ENCODE data around the gene SLFNL1. TPM values are rescaled to one million over a fixed set of nuclear protein-coding genes. Genes with fewer than 3 reads are reported as not detected.

Gene SLFNL1
- total and polyA plus RNA-seq, 3 experiments from 2014 or later = 0.09 to 0.44 TPM; not detected in 1

- Mint-ChIP-seq H3K4me1 (peaks cover 22 to 32% (median 27%) of the 10 kb centered on the region in 3 donors), H3K4me3 (peak overlapping the region; percentile 82 to 98 (median 86)), H3K9me3 (no peaks in the 10 kb centered on the region), H3K27ac (peak overlapping the region in 6 of 8 donors; percentile 36 to 92 (median 88)), H3K27me3 (no peaks in the 10 kb centered on the region), H3K36me3 (peaks cover 0 to 11% (median 4%) of the 10 kb centered on the region in 3 donors)
- Histone ChIP-seq H3K9me3 (ENCODE audit: low read length) (no peaks in the 10 kb centered on the region), H3K36me3 (ENCODE audit: insufficient read depth, low read length) (peaks cover 8% of the 10 kb centered on the region), H3K27me3 (ENCODE audit: insufficient read depth, low read length, poor library complexity, severe bottlenecking) (no peaks in the 10 kb centered on the region), H3K4me3 (ENCODE audit: low read length) (peak overlapping the region; percentile 69), H3K27ac (ENCODE audit: low read depth, low read length) (peak overlapping the region; percentile 76), H3K4me1 (ENCODE audit: insufficient read depth, low read length) (peaks cover 27% of the 10 kb centered on the region)
- ChIA-PET POLR2A (interaction anchor here (1.2 to 2.1 kb wide), 3 partner anchors 25 to 288 kb away, joined by 3 to 17 read pairs (median 12); partner anchors contain the start of genes CITED4 and NFYC), CTCF (interaction anchor here (8.1 kb wide), 1 partner anchor 25 kb away, joined by 41 read pairs; no protein-coding TSS in a partner anchor)
- peak in 1 of 5 donors; percentile 52 for DNase-seq
These were observed 42.7 kb downstream of the SLFNL1 start for GRCh38 chr1:40978886-40979240.

- peaks cover 0 to 6% (median 0%) of the 10 kb centered on the region in 3 donors for H3K36me3 Mint-ChIP-seq
- no peaks in the 10 kb centered on the region for H3K27me3 ChIP-seq (ENCODE audit: insufficient read depth, low read length, poor library complexity, severe bottlenecking)
- H3K36me3 ChIP-seq (ENCODE audit: insufficient read depth, low read length) = no peaks in the 10 kb centered on the region
- H3K4me1 Mint-ChIP-seq = peaks cover 19 to 24% (median 23%) of the 10 kb centered on the region in 3 donors
- ChIA-PET POLR2A (no interaction called here), CTCF (interaction anchor here (1.5 to 8.1 kb wide), 2 partner anchors 26 to 116 kb away, joined by 3 to 41 read pairs; partner anchors contain the start of gene CITED4)
- peaks cover 27% of the 10 kb centered on the region for H3K4me1 ChIP-seq (ENCODE audit: insufficient read depth, low read length)
- no peaks in the 10 kb centered on the region for H3K27me3 Mint-ChIP-seq
- no peaks in the 10 kb centered on the region for H3K9me3 Mint-ChIP-seq
- DNase-seq = no peak
- peak overlapping the region in 2 of 7 donors; percentile 37 to 55 for H3K4me3 Mint-ChIP-seq
- H3K27ac Mint-ChIP-seq = peak overlapping the region in 1 of 8 donors; percentile 77
- no peaks in the 10 kb centered on the region for H3K9me3 ChIP-seq (ENCODE audit: low read length)
- no peak overlapping the region for H3K4me3 ChIP-seq (ENCODE audit: low read length)
- no peak overlapping the region for H3K27ac ChIP-seq (ENCODE audit: low read depth, low read length)
These were observed 43.8 kb downstream of the SLFNL1 start for GRCh38 chr1:40977716-40978115.

- Histone ChIP-seq H3K36me3 (ENCODE audit: insufficient read depth, low read length) (no peaks in the 10 kb centered on the region), H3K27ac (ENCODE audit: low read depth, low read length) (no peak overlapping the region), H3K9me3 (ENCODE audit: low read length) (no peaks in the 10 kb centered on the region), H3K27me3 (ENCODE audit: insufficient read depth, low read length, poor library complexity, severe bottlenecking) (no peaks in the 10 kb centered on the region), H3K4me1 (ENCODE audit: insufficient read depth, low read length) (peaks cover 22% of the 10 kb centered on the region), H3K4me3 (ENCODE audit: low read length) (no peak overlapping the region)
- H3K36me3 Mint-ChIP-seq = peaks cover 0 to 6% (median 0%) of the 10 kb centered on the region in 3 donors
- CTCF ChIA-PET = interaction anchor here (1.5 to 8.1 kb wide), 2 partner anchors 27 to 115 kb away, joined by 3 to 41 read pairs; partner anchors contain the start of gene CITED4
- POLR2A ChIA-PET = no interaction called here
- no peak for DNase-seq
- H3K4me3 Mint-ChIP-seq = peak overlapping the region in 3 of 7 donors; percentile 13 to 46 (median 23)
- H3K9me3 Mint-ChIP-seq = no peaks in the 10 kb centered on the region
- peaks cover 15 to 20% (median 18%) of the 10 kb centered on the region in 3 donors for H3K4me1 Mint-ChIP-seq
- no peaks in the 10 kb centered on the region for H3K27me3 Mint-ChIP-seq
- H3K27ac Mint-ChIP-seq = peak overlapping the region in 3 of 8 donors; percentile 13 to 77 (median 27)
These were observed 44.4 kb downstream of the SLFNL1 start for GRCh38 chr1:40976952-40977690.

GRCh38 chr1:40974945-40975344, 46.6 kb downstream of the SLFNL1 start:
- Histone ChIP-seq H3K27ac (ENCODE audit: low read depth, low read length) (no peak overlapping the region), H3K4me3 (ENCODE audit: low read length) (no peak overlapping the region), H3K36me3 (ENCODE audit: insufficient read depth, low read length) (no peaks in the 10 kb centered on the region), H3K4me1 (ENCODE audit: insufficient read depth, low read length) (peaks cover 6% of the 10 kb centered on the region), H3K9me3 (ENCODE audit: low read length) (no peaks in the 10 kb centered on the region), H3K27me3 (ENCODE audit: insufficient read depth, low read length, poor library complexity, severe bottlenecking) (no peaks in the 10 kb centered on the region)
- no peak for DNase-seq
- Mint-ChIP-seq H3K9me3 (no peaks in the 10 kb centered on the region), H3K27me3 (no peaks in the 10 kb centered on the region), H3K4me3 (peak overlapping the region in 1 of 7 donors; percentile 71), H3K36me3 (no peaks in the 10 kb centered on the region), H3K4me1 (peaks cover 0 to 3% (median 2%) of the 10 kb centered on the region in 3 donors), H3K27ac (peak overlapping the region in 2 of 8 donors; percentile 27 to 61)
- POLR2A ChIA-PET = no interaction called here
- CTCF ChIA-PET = no interaction called here

- POLR2A ChIA-PET = no interaction called here
- CTCF ChIA-PET = interaction anchor here (0.9 kb wide), 1 partner anchor 22 kb away, joined by 3 read pairs; no protein-coding TSS in a partner anchor
- H3K36me3 ChIP-seq (ENCODE audit: insufficient read depth, low read length) = no peaks in the 10 kb centered on the region
- H3K27me3 Mint-ChIP-seq = peaks cover 0 to 4% of the 10 kb centered on the region in 2 donors
- no peaks in the 10 kb centered on the region for H3K27me3 ChIP-seq (ENCODE audit: insufficient read depth, low read length, poor library complexity, severe bottlenecking)
- no peak overlapping the region for H3K27ac Mint-ChIP-seq
- DNase-seq = no peak
- H3K4me3 ChIP-seq (ENCODE audit: low read length) = no peak overlapping the region
- H3K4me3 Mint-ChIP-seq = no peak overlapping the region
- H3K9me3 Mint-ChIP-seq = no peaks in the 10 kb centered on the region
- no peaks in the 10 kb centered on the region for H3K36me3 Mint-ChIP-seq
- H3K4me1 Mint-ChIP-seq = peaks cover 0 to 2% (median 2%) of the 10 kb centered on the region in 3 donors
- H3K27ac ChIP-seq (ENCODE audit: low read depth, low read length) = no peak overlapping the region
- peaks cover 2% of the 10 kb centered on the region for H3K4me1 ChIP-seq (ENCODE audit: insufficient read depth, low read length)
- H3K9me3 ChIP-seq (ENCODE audit: low read length) = no peaks in the 10 kb centered on the region
These were observed 47.6 kb downstream of the SLFNL1 start for GRCh38 chr1:40973912-40974311.

- no peaks in the 10 kb centered on the region for H3K4me1 ChIP-seq (ENCODE audit: insufficient read depth, low read length)
- CTCF ChIA-PET = interaction anchor here (1.1 kb wide), 1 partner anchor 20 kb away, joined by 4 read pairs; no protein-coding TSS in a partner anchor
- Mint-ChIP-seq H3K27me3 (peaks cover 2 to 4% of the 10 kb centered on the region in 2 donors), H3K36me3 (no peaks in the 10 kb centered on the region), H3K9me3 (no peaks in the 10 kb centered on the region), H3K27ac (no peak overlapping the region), H3K4me1 (no peaks in the 10 kb centered on the region), H3K4me3 (no peak overlapping the region)
- POLR2A ChIA-PET = no interaction called here
- no peaks in the 10 kb centered on the region for H3K9me3 ChIP-seq (ENCODE audit: low read length)
- no peaks in the 10 kb centered on the region for H3K36me3 ChIP-seq (ENCODE audit: insufficient read depth, low read length)
- H3K4me3 ChIP-seq (ENCODE audit: low read length) = no peak overlapping the region
- no peak for DNase-seq
- H3K27me3 ChIP-seq (ENCODE audit: insufficient read depth, low read length, poor library complexity, severe bottlenecking) = no peaks in the 10 kb centered on the region
- H3K27ac ChIP-seq (ENCODE audit: low read depth, low read length) = no peak overlapping the region
These were observed 49.6 kb downstream of the SLFNL1 start for GRCh38 chr1:40971966-40972365.

GRCh38 chr1:40969445-40969844, 52.1 kb downstream of the SLFNL1 start:
- no peaks in the 10 kb centered on the region for H3K9me3 ChIP-seq (ENCODE audit: low read length)
- Mint-ChIP-seq H3K36me3 (no peaks in the 10 kb centered on the region), H3K4me3 (no peak overlapping the region), H3K27me3 (peaks cover 2 to 4% of the 10 kb centered on the region in 2 donors), H3K4me1 (no peaks in the 10 kb centered on the region), H3K27ac (no peak overlapping the region), H3K9me3 (no peaks in the 10 kb centered on the region)
- POLR2A ChIA-PET = no interaction called here
- no peak overlapping the region for H3K27ac ChIP-seq (ENCODE audit: low read depth, low read length)
- H3K27me3 ChIP-seq (ENCODE audit: insufficient read depth, low read length, poor library complexity, severe bottlenecking) = no peaks in the 10 kb centered on the region
- H3K36me3 ChIP-seq (ENCODE audit: insufficient read depth, low read length) = no peaks in the 10 kb centered on the region
- DNase-seq = no peak
- H3K4me3 ChIP-seq (ENCODE audit: low read length) = no peak overlapping the region
- H3K4me1 ChIP-seq (ENCODE audit: insufficient read depth, low read length) = no peaks in the 10 kb centered on the region
- CTCF ChIA-PET = no interaction called here

GRCh38 chr1:40966417-40966816, 55.1 kb downstream of the SLFNL1 start:
- CTCF ChIA-PET = no interaction called here
- H3K4me3 Mint-ChIP-seq = no peak overlapping the region
- H3K36me3 Mint-ChIP-seq = no peaks in the 10 kb centered on the region
- Histone ChIP-seq H3K36me3 (ENCODE audit: insufficient read depth, low read length) (no peaks in the 10 kb centered on the region), H3K4me3 (ENCODE audit: low read length) (no peak overlapping the region), H3K27ac (ENCODE audit: low read depth, low read length) (no peak overlapping the region), H3K9me3 (ENCODE audit: low read length) (no peaks in the 10 kb centered on the region), H3K4me1 (ENCODE audit: insufficient read depth, low read length) (no peaks in the 10 kb centered on the region), H3K27me3 (ENCODE audit: insufficient read depth, low read length, poor library complexity, severe bottlenecking) (no peaks in the 10 kb centered on the region)
- no peak overlapping the region for H3K27ac Mint-ChIP-seq
- no peak for DNase-seq
- H3K9me3 Mint-ChIP-seq = no peaks in the 10 kb centered on the region
- no peaks in the 10 kb centered on the region for H3K4me1 Mint-ChIP-seq
- peaks cover 2 to 4% of the 10 kb centered on the region in 2 donors for H3K27me3 Mint-ChIP-seq
- POLR2A ChIA-PET = no interaction called here
